B cell (primary cell): Measurements from ENCODE around the gene ADAMTS18. TPM values are rescaled to one million over a fixed set of nuclear protein-coding genes. Genes with fewer than 3 reads are reported as not detected.

Experiments used
- ATAC-seq: fragments of 200-7000 bp; cut with Tn5 transposase; one replicate; pipeline ENCODE4 v1.10.0; 2021; ENCODE audit warnings: low read depth, mild to moderate bottlenecking, moderate number of reproducible peaks, moderate library complexity
- CTCF ChIA-PET: fragments of 350-600 bp; sonication (Branson Sonifier 250); formaldehyde crosslinking; loops from one replicate; lab custom pipeline; 2021; ENCODE audit warnings: antibody characterized with exemption, inconsistent platforms; lab: Charles Lee
- POLR2A ChIA-PET: fragments of 350-600 bp; sonication (Branson Sonifier 250); formaldehyde crosslinking; loops from one replicate; lab custom pipeline; 2021; ENCODE audit warnings: antibody characterized with exemption; lab: Charles Lee
- DNase-seq: peaks from one replicate; pipeline ENCODE4 v3.0.0; 2013
- H2AFZ ChIP-seq: 2 replicates; pipeline ENCODE4 v1.6.1; 2012; ENCODE audit warnings: mild to moderate bottlenecking, low read depth, low read length; ENCODE audit not compliant: insufficient read depth, poor library complexity, severe bottlenecking
- H3K27ac ChIP-seq, 2 donors: 1 replicate in 1 of 2; 2 replicates in 1 of 2; pipeline ENCODE4 v1.5.1; 2012 to 2013; ENCODE audit warnings: low read length in 2 of 2, mild to moderate bottlenecking in 2 of 2, moderate library complexity in 1 of 2
- H3K27me3 ChIP-seq, 4 experiments: fragments of 200-600 bp in 1 of 4; sonication (generic) in 1 of 4; replicated peaks in 1 of 4; 1 replicate in 2 of 4; 2 replicates in 2 of 4; pipeline versions ENCODE4 v1.6.1 to v1.7.0; 2013 to 2016; ENCODE audit warnings: low read length in 3 of 4, mild to moderate bottlenecking in 2 of 4, mixed read lengths in 1 of 4, moderate library complexity in 1 of 4; ENCODE audit not compliant: insufficient read depth in 4 of 4, control insufficient read depth in 3 of 4; ENCODE audit errors: control extremely low read depth in 1 of 4
- H3K36me3 ChIP-seq, 2 experiments: replicated peaks in 1 of 2; 1 replicate in 1 of 2; 2 replicates in 1 of 2; pipeline versions ENCODE4 v1.6.1 to v1.7.1; 2013; ENCODE audit warnings: low read length in 1 of 2; ENCODE audit not compliant: insufficient read depth in 2 of 2, control insufficient read depth in 1 of 2; ENCODE audit errors: control extremely low read depth in 1 of 2, extremely low read depth in 1 of 2
- H3K4me1 ChIP-seq, 2 donors: fragments of 200-600 bp in 1 of 2; sonication (generic) in 1 of 2; 1 replicate in 1 of 2; 2 replicates in 1 of 2; pipeline versions ENCODE4 v1.5.1 to v1.6.1; 2013 to 2017; ENCODE audit warnings: low read length in 2 of 2; ENCODE audit not compliant: control insufficient read depth in 2 of 2, insufficient read depth in 2 of 2
- H3K4me2 ChIP-seq: replicated peaks from 2 replicates; pipeline ENCODE3; 2012; ENCODE audit warnings: mild to moderate bottlenecking, low read depth, low read length; ENCODE audit not compliant: poor library complexity, severe bottlenecking
- H3K4me3 ChIP-seq, 5 experiments: fragments of 200-600 bp in 1 of 5; sonication (generic) in 1 of 5; 1 replicate in 3 of 5; 2 replicates in 2 of 5; pipeline versions ENCODE4 v1.5.1 to v1.7.0; 2011 to 2016; ENCODE audit warnings: low read length in 4 of 5, mild to moderate bottlenecking in 4 of 5, low read depth in 2 of 5, control low read depth in 1 of 5, moderate library complexity in 1 of 5; ENCODE audit not compliant: insufficient read depth in 1 of 5; ENCODE audit errors: control extremely low read depth in 1 of 5, extremely low read depth in 1 of 5
- H3K79me2 ChIP-seq: fragments of 200-600 bp; sonication (generic); one replicate; pipeline ENCODE4 v1.6.0; 2016; ENCODE audit warnings: low read length; ENCODE audit not compliant: control insufficient read depth, insufficient read depth
- H3K9ac ChIP-seq: fragments of 200-600 bp; sonication (generic); 2 replicates; pipeline ENCODE4 v1.6.1; 2017; ENCODE audit warnings: mild to moderate bottlenecking, low read length, moderate library complexity
- H3K9me3 ChIP-seq, 3 donors: one replicate each; pipeline versions ENCODE4 v1.6.1 to v1.7.1; 2013; ENCODE audit warnings: low read length in 2 of 3; ENCODE audit not compliant: control insufficient read depth in 2 of 3, insufficient read depth in 1 of 3; ENCODE audit errors: control extremely low read depth in 1 of 3
- H4K20me1 ChIP-seq: 2 replicates; pipeline ENCODE4 v1.6.0; 2012; ENCODE audit warnings: mild to moderate bottlenecking, low read length; ENCODE audit not compliant: insufficient read depth, control insufficient read depth, poor library complexity, severe bottlenecking
- H3K27ac Mint-ChIP-seq: one replicate; pipeline ENCODE4 v1.8.0; 2021; ENCODE audit warnings: mixed read lengths
- H3K27me3 Mint-ChIP-seq: one replicate; pipeline ENCODE4 v1.8.0; 2021; ENCODE audit warnings: mixed read lengths
- H3K4me1 Mint-ChIP-seq: one replicate; pipeline ENCODE4 v1.8.0; 2021; ENCODE audit warnings: mixed read lengths
- H3K4me3 Mint-ChIP-seq: one replicate; pipeline ENCODE4 v1.8.0; 2021; ENCODE audit warnings: mixed read lengths
- H3K9me3 Mint-ChIP-seq: one replicate; pipeline ENCODE4 v1.8.0; 2022; ENCODE audit warnings: mixed read lengths; ENCODE audit not compliant: insufficient read depth
- CTCF ChIP-seq: fragments of 200-600 bp; IDR thresholded peaks from one replicate; pipeline ENCODE4 v1.8.0; 2022; ENCODE audit warnings: antibody characterized with exemption, mild to moderate bottlenecking
- EZH2 ChIP-seq: IDR thresholded peaks from 2 replicates; pipeline ENCODE4 v1.6.1; 2012; ENCODE audit warnings: borderline replicate concordance, low read depth, mild to moderate bottlenecking, moderate library complexity, low read length; ENCODE audit not compliant: insufficient read depth, poor library complexity, severe bottlenecking
- WGBS: methylation state at CpG from one replicate; pipeline ENCODE4 v1.1.5; 2013; ENCODE audit warnings: missing lambda C conversion rate; ENCODE audit not compliant: insufficient coverage; 5-methylcytosine and 5-hydroxymethylcytosine counted together
- intact Hi-C: fragments of 100-400 bp; cut with micrococcal nuclease; formaldehyde crosslinking; loops from one replicate; pipeline ENCODE4 v1.10.0; 2022
- polyA plus RNA-seq: library from polyadenylated mRNA; depleted of rRNA; stranded (reverse); fragments of >200 nt; gene quantifications from 2 replicates; pipeline ENCODE4 v1.2.3, GENCODE V29; 2012
- total RNA-seq, 2 donors: library from RNA; stranded (reverse); fragments of 120-200 nt in 1 of 2; gene quantifications; 1 replicate in 1 of 2; 2 replicates in 1 of 2; pipeline versions ENCODE4 v1.2.3 to v1.2.4, GENCODE V29; 2013 to 2022

ADAMTS18 gene
- total and polyA plus RNA-seq, 2 donors (not counting 1 experiment from before 2014, with no cell fraction given), result not detected

GRCh38 chr16:77288222-77288621, 146.6 kb downstream of the ADAMTS18 start:
- Histone ChIP-seq H3K4me2 (no peak overlapping the region), H3K9me3 (no peaks in the 10 kb centered on the region), H3K27ac (no peak overlapping the region), H3K9ac (no peak overlapping the region), H3K79me2 (no peaks in the 10 kb centered on the region), H3K36me3 (no peaks in the 10 kb centered on the region), H4K20me1 (no peaks in the 10 kb centered on the region), H3K4me3 (no peak overlapping the region), H3K27me3 (peaks cover 0 to 5% (median 4%) of the 10 kb centered on the region in 4 experiments), H3K4me1 (no peaks in the 10 kb centered on the region), H2AFZ (no peak overlapping the region)
- Mint-ChIP-seq H3K27me3 (peaks cover 47% of the 10 kb centered on the region), H3K4me1 (no peaks in the 10 kb centered on the region), H3K9me3 (no peaks in the 10 kb centered on the region), H3K27ac (no peak overlapping the region), H3K4me3 (no peak overlapping the region)
- TF ChIP-seq CTCF (no peak), EZH2 (no peak)
- 86% methylated on average over 1 of the region's 3 CpGs for WGBS
- ChIA-PET CTCF (no interaction called here), POLR2A (no interaction called here)
- intact Hi-C loops, result no loop called here
- no peak for ATAC-seq
- DNase-seq, result no peak

- intact Hi-C loops, result no loop called here
- no peak overlapping the region for H3K4me2 ChIP-seq
- H2AFZ ChIP-seq, result no peak overlapping the region
- H3K27ac Mint-ChIP-seq, result no peak overlapping the region
- H3K4me3 ChIP-seq, result no peak overlapping the region
- H3K4me3 Mint-ChIP-seq, result no peak overlapping the region
- no peaks in the 10 kb centered on the region for H4K20me1 ChIP-seq
- no peak overlapping the region for H3K9ac ChIP-seq
- H3K79me2 ChIP-seq, result no peaks in the 10 kb centered on the region
- ChIA-PET POLR2A (no interaction called here), CTCF (no interaction called here)
- 91% methylated on average over 5 of the region's 5 CpGs for WGBS
- H3K9me3 ChIP-seq, result no peaks in the 10 kb centered on the region
- no peaks in the 10 kb centered on the region for H3K9me3 Mint-ChIP-seq
- ATAC-seq (no peak), DNase-seq (no peak)
- no peaks in the 10 kb centered on the region for H3K36me3 ChIP-seq
- H3K4me1 Mint-ChIP-seq, result no peaks in the 10 kb centered on the region
- TF ChIP-seq CTCF, result no peak
- TF ChIP-seq EZH2, result no peak
- H3K27ac ChIP-seq, result no peak overlapping the region
- H3K27me3 ChIP-seq, result peaks cover 0 to 5% (median 3%) of the 10 kb centered on the region in 4 experiments
- H3K27me3 Mint-ChIP-seq, result peaks cover 37% of the 10 kb centered on the region
- no peaks in the 10 kb centered on the region for H3K4me1 ChIP-seq
Observed at GRCh38 chr16:77285676-77286075, 149.2 kb downstream of the ADAMTS18 start.
